CD14-positive monocyte (primary cell): ENCODE data around the gene USP17L21. TPM values are rescaled to one million over a fixed set of nuclear protein-coding genes. Genes with fewer than 3 reads are reported as not detected.
"Not testable (repeated sequence)": the region's sequence is repeated elsewhere in the genome, so short reads cannot be mapped to it uniquely, and the experiment has no call there.

ENCODE experiments used
- DNase-seq, 3 donors: peaks; one replicate each; pipeline ENCODE4 v3.0.0-alpha.2; 2011 to 2022
- H2AFZ ChIP-seq: 2 replicates; pipeline ENCODE4 v1.6.0; 2012; ENCODE audit warnings: mild to moderate bottlenecking, low read depth, low read length, inconsistent platforms; ENCODE audit not compliant: insufficient read depth, poor library complexity, severe bottlenecking
- H3K27ac ChIP-seq, 2 donors: 1 replicate in 1 of 2; 2 replicates in 1 of 2; pipeline ENCODE4 v1.5.1; 2012 to 2013; ENCODE audit warnings: low read length in 2 of 2, control low read depth in 1 of 2, inconsistent platforms in 1 of 2, low read depth in 1 of 2, mild to moderate bottlenecking in 1 of 2
- H3K27me3 ChIP-seq, 2 donors: one replicate each; pipeline versions ENCODE4 v1.6.0 to v1.6.1; 2011 to 2013; ENCODE audit warnings: low read length in 2 of 2; ENCODE audit not compliant: control insufficient read depth in 2 of 2, insufficient read depth in 2 of 2
- H3K36me3 ChIP-seq, 2 donors: replicated peaks in 1 of 2; 1 replicate in 1 of 2; 2 replicates in 1 of 2; pipeline versions ENCODE4 v1.5.1 to v1.6.1; 2012 to 2013; ENCODE audit warnings: low read length in 2 of 2, control low read depth in 1 of 2, inconsistent platforms in 1 of 2, mild to moderate bottlenecking in 1 of 2; ENCODE audit not compliant: insufficient read depth in 2 of 2, control insufficient read depth in 1 of 2
- H3K4me1 ChIP-seq, 2 donors: 1 replicate in 1 of 2; 2 replicates in 1 of 2; pipeline versions ENCODE4 v1.5.1 to v1.6.1; 2012 to 2013; ENCODE audit warnings: low read length in 2 of 2, control low read depth in 1 of 2, inconsistent platforms in 1 of 2, mild to moderate bottlenecking in 1 of 2, moderate library complexity in 1 of 2; ENCODE audit not compliant: insufficient read depth in 2 of 2, control insufficient read depth in 1 of 2
- H3K4me2 ChIP-seq: replicated peaks from 2 replicates; pipeline ENCODE3; 2012; ENCODE audit warnings: low read length, moderate library complexity, mild to moderate bottlenecking; ENCODE audit not compliant: poor library complexity, severe bottlenecking; ENCODE audit errors: extremely low read depth
- H3K4me3 ChIP-seq, 3 experiments: fragments of 200-600 bp in 1 of 3; sonication (generic) in 1 of 3; replicated peaks in 1 of 3; 1 replicate in 2 of 3; 2 replicates in 1 of 3; pipeline ENCODE4 v1.5.1; 2011 to 2013; ENCODE audit warnings: low read length in 3 of 3, mild to moderate bottlenecking in 3 of 3, control low read depth in 2 of 3, low read depth in 2 of 3, inconsistent platforms in 1 of 3, moderate library complexity in 1 of 3
- H3K79me2 ChIP-seq: 2 replicates; pipeline ENCODE4 v1.6.0; 2012; ENCODE audit warnings: mild to moderate bottlenecking, control low read depth, inconsistent platforms, low read length, moderate library complexity; ENCODE audit not compliant: insufficient read depth
- H3K9ac ChIP-seq: 2 replicates; pipeline ENCODE4 v1.6.0; 2017; ENCODE audit warnings: low read length, mild to moderate bottlenecking; ENCODE audit not compliant: insufficient read depth, poor library complexity, severe bottlenecking
- H3K9me3 ChIP-seq, 2 donors: replicated peaks in 1 of 2; 1 replicate in 1 of 2; 2 replicates in 1 of 2; pipeline versions ENCODE4 v1.5.1 to v1.6.1; 2012 to 2013; ENCODE audit warnings: low read length in 2 of 2, control low read depth in 1 of 2; ENCODE audit not compliant: control insufficient read depth in 1 of 2, insufficient read depth in 1 of 2
- H4K20me1 ChIP-seq: 2 replicates; pipeline ENCODE4 v1.6.0; 2012; ENCODE audit warnings: mild to moderate bottlenecking, low read length, control low read depth, moderate library complexity; ENCODE audit not compliant: insufficient read depth
- H3K27ac Mint-ChIP-seq, 7 donors: one replicate each; pipeline ENCODE4 v1.8.0; 2020; ENCODE audit warnings: mild to moderate bottlenecking in 7 of 7, mixed read lengths in 7 of 7, moderate library complexity in 6 of 7, inconsistent platforms in 2 of 7
- H3K27me3 Mint-ChIP-seq, 3 donors: one replicate each; pipeline ENCODE4 v1.8.0; 2021 to 2022; ENCODE audit warnings: low read depth in 3 of 3, mild to moderate bottlenecking in 3 of 3, mixed read lengths in 3 of 3, moderate library complexity in 3 of 3, inconsistent platforms in 1 of 3
- H3K36me3 Mint-ChIP-seq, 2 donors: one replicate each; pipeline ENCODE4 v1.8.0; 2020; ENCODE audit warnings: mixed read lengths in 2 of 2, inconsistent platforms in 1 of 2, mild to moderate bottlenecking in 1 of 2
- H3K4me1 Mint-ChIP-seq: one replicate; pipeline ENCODE4 v1.8.0; 2020; ENCODE audit warnings: mild to moderate bottlenecking, mixed read lengths
- H3K4me3 Mint-ChIP-seq, 2 donors: one replicate each; pipeline ENCODE4 v1.8.0; 2020; ENCODE audit warnings: mild to moderate bottlenecking in 2 of 2, mixed read lengths in 2 of 2, moderate library complexity in 1 of 2
- H3K9me3 Mint-ChIP-seq, 7 donors: one replicate each; pipeline ENCODE4 v1.8.0; 2020 to 2022; ENCODE audit warnings: mixed read lengths in 7 of 7, mild to moderate bottlenecking in 6 of 7, moderate library complexity in 6 of 7, inconsistent platforms in 2 of 7
- WGBS: methylation state at CpG from one replicate; pipeline ENCODE4 v1.1.5; 2013; ENCODE audit warnings: missing lambda C conversion rate; ENCODE audit not compliant: insufficient coverage; 5-methylcytosine and 5-hydroxymethylcytosine counted together
- intact Hi-C, 2 donors: fragments of 100-400 bp; cut with micrococcal nuclease; formaldehyde crosslinking; loops; one replicate each; pipeline versions ENCODE4 v1.15.0 to v1.15.1; 2023
- polyA plus RNA-seq, 3 donors: library from polyadenylated mRNA; depleted of rRNA in 1 of 3; unstranded in 2 of 3; stranded (reverse) in 1 of 3; fragments of 300-500 nt in 2 of 3; fragments of >200 nt in 1 of 3; fragmentation: Illumina TruSeq in 2 of 3; gene quantifications; 1 replicate in 2 of 3; 2 replicates in 1 of 3; pipeline ENCODE4 v1.2.3, GENCODE V29; 2012 to 2021

The USP17L21 gene
- polyA plus RNA-seq, 3 donors = not detected

DNA sequence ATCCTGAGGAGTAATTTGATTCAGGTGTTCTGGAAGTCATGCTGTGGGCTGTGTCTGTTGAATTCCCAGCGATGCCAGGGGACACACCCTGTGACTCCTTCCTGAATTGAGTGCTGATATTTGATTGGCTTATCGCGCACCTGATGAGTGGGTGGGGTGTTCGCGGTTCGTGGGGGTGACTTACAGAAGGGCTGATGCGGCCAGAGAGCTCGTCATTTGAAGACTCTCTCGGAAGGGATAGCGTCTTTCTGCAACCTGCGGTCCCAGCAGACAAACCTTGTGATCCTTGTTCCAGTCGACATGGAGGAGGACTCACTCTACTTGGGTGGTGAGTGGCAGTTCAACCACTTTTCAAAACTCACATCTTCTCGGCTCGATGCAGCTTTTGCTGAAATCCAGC, 38.1 kb upstream of the USP17L21 start, which contains the start of gene USP17L13:
TSS of gene USP17L13 (plus strand) at position 301 of the 400 bp plus-strand sequence. CDS start at position 301, 0 bp downstream.
- H3K9me3 ChIP-seq, H3K79me2 ChIP-seq, H4K20me1 ChIP-seq, H3K4me1 ChIP-seq, H3K27me3 ChIP-seq, H3K4me3 ChIP-seq, H3K36me3 Mint-ChIP-seq, H3K4me3 Mint-ChIP-seq, H3K9me3 Mint-ChIP-seq, H3K36me3 ChIP-seq, H3K9ac ChIP-seq, intact Hi-C loops, H3K4me2 ChIP-seq, H3K27ac ChIP-seq, DNase-seq, H3K4me1 Mint-ChIP-seq, H3K27me3 Mint-ChIP-seq, H3K27ac Mint-ChIP-seq, H2AFZ ChIP-seq: not testable (repeated sequence)
- WGBS = no CpG with 5 or more reads among the region's 14 CpGs

DNA sequence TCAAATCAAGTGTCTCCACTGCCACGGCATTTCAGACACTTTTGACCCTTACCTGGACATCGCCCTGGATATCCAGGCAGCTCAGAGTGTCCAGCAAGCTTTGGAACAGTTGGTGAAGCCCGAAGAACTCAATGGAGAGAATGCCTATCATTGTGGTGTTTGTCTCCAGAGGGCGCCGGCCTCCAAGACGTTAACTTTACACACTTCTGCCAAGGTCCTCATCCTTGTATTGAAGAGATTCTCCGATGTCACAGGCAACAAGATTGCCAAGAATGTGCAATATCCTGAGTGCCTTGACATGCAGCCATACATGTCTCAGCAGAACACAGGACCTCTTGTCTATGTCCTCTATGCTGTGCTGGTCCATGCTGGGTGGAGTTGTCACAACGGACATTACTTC, 32.4 kb upstream of the USP17L21 start:
- H3K9me3 Mint-ChIP-seq, H3K36me3 ChIP-seq, intact Hi-C loops, DNase-seq, H3K4me1 ChIP-seq, H4K20me1 ChIP-seq, H3K36me3 Mint-ChIP-seq, H3K79me2 ChIP-seq, H3K9me3 ChIP-seq, H3K4me3 Mint-ChIP-seq, H3K4me2 ChIP-seq, H3K4me3 ChIP-seq, H3K27ac ChIP-seq, H3K4me1 Mint-ChIP-seq, H3K27me3 ChIP-seq, H3K9ac ChIP-seq, H3K27ac Mint-ChIP-seq, H2AFZ ChIP-seq, H3K27me3 Mint-ChIP-seq: not testable (repeated sequence)
- WGBS = no CpG with 5 or more reads among the region's 8 CpGs

DNA sequence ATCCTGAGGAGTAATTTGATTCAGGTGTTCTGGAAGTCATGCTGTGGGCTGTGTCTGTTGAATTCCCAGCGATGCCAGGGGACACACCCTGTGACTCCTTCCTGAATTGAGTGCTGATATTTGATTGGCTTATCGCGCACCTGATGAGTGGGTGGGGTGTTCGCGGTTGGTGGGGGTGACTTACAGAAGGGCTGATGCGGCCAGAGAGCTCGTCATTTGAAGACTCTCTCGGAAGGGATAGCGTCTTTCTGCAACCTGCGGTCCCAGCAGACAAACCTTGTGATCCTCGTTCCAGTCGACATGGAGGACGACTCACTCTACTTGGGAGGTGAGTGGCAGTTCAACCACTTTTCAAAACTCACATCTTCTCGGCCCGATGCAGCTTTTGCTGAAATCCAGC, 28.6 kb upstream of the USP17L21 start, which contains the start of gene USP17L15:
TSS of gene USP17L15 (plus strand) at position 301 of the 400 bp plus-strand sequence. CDS start at position 301, 0 bp downstream.
- no CpG with 5 or more reads among the region's 15 CpGs for WGBS
- not testable (repeated sequence) for H3K4me1 ChIP-seq

DNA sequence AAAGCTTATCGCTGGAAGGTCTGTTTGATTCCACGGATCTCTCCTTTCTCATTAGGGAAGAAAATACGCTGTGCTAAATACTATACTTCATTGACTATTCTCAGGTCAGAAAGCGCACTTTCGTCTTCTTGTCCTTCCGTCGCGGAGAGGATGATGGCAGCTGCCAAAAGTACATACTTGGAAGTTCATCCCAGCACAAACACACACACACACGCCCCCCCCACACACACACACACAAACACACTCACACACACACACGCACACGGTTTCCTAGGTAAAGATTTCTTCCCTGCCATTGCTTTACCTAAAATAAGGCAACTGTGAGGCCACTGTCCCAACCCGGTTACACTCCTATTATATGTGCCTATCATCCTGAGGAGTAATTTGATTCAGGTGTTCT, 24.2 kb upstream of the USP17L21 start:
- H3K9me3 ChIP-seq, H3K4me2 ChIP-seq, H3K9ac ChIP-seq, H4K20me1 ChIP-seq, H2AFZ ChIP-seq, H3K4me1 Mint-ChIP-seq, H3K27me3 ChIP-seq, H3K9me3 Mint-ChIP-seq, H3K4me3 ChIP-seq, intact Hi-C loops, H3K27ac ChIP-seq, H3K4me1 ChIP-seq, H3K79me2 ChIP-seq, H3K27me3 Mint-ChIP-seq, H3K4me3 Mint-ChIP-seq, H3K36me3 Mint-ChIP-seq, H3K36me3 ChIP-seq: not testable (repeated sequence)
- no CpG with 5 or more reads among the region's 12 CpGs for WGBS
- DNase-seq = peak in 1 of 3 donors; percentile 0
- peak overlapping the region in 1 of 7 donors; percentile 3 for H3K27ac Mint-ChIP-seq

More for the DNA sequence above, 28.6 kb upstream of the USP17L21 start, which contains the start of gene USP17L15:
- H3K36me3 ChIP-seq, H3K4me3 Mint-ChIP-seq, DNase-seq, H3K9me3 ChIP-seq, H3K27ac Mint-ChIP-seq, H3K4me1 Mint-ChIP-seq, H3K4me3 ChIP-seq, H2AFZ ChIP-seq, H4K20me1 ChIP-seq, H3K27ac ChIP-seq, H3K27me3 Mint-ChIP-seq, H3K79me2 ChIP-seq, H3K9ac ChIP-seq, H3K4me2 ChIP-seq, H3K27me3 ChIP-seq, intact Hi-C loops, H3K36me3 Mint-ChIP-seq, H3K9me3 Mint-ChIP-seq: not testable (repeated sequence)
